K562 (cell line): Measurements from ENCODE around the gene FOXD2. TPM values are rescaled to one million over a fixed set of nuclear protein-coding genes. Genes with fewer than 3 reads are reported as not detected.

Source experiments
- ARNT ChIP-seq, 2 experiments: fragments of 450-650 bp; IDR thresholded peaks; 2 replicates each; pipeline ENCODE4 v1.6.1; 2016; ENCODE audit warnings: mild to moderate bottlenecking in 1 of 2
- BRD9 ChIP-seq: fragments of 450-650 bp; IDR thresholded peaks from 2 replicates; pipeline ENCODE4 v1.6.1; 2018; ENCODE audit warnings: low read depth; ENCODE audit not compliant: partially characterized antibody
- CAMTA2 ChIP-seq: fragments of 250-450 bp; sonication (Bioruptor Pico); conservative IDR thresholded peaks from 2 replicates; pipeline ENCODE4 v1.5.1; 2022
- CBX1 ChIP-seq: sonication (generic); IDR thresholded peaks from 2 replicates; pipeline ENCODE4 v1.6.1; 2016; ENCODE audit warnings: antibody characterized with exemption, low read depth, mild to moderate bottlenecking
- CBX3 ChIP-seq, 2 experiments: IDR thresholded peaks; 1 replicate in 1 of 2; 2 replicates in 1 of 2; pipeline ENCODE4 v1.6.1; 2012; ENCODE audit warnings: inconsistent platforms in 2 of 2, low read length in 2 of 2, borderline replicate concordance in 1 of 2, control low read depth in 1 of 2
- DACH1 ChIP-seq: fragments of 450-650 bp; IDR thresholded peaks from 2 replicates; pipeline ENCODE4 v1.6.1; 2018; ENCODE audit not compliant: partially characterized antibody
- DPF2 ChIP-seq: fragments of 450-650 bp; IDR thresholded peaks from 2 replicates; pipeline ENCODE4 v1.6.1; 2016
- E2F3 ChIP-seq: fragments of 250-450 bp; sonication (Bioruptor Pico); IDR thresholded peaks from 2 replicates; pipeline ENCODE4 v1.4.0; 2020; ENCODE audit warnings: mild to moderate bottlenecking
- E4F1 ChIP-seq: fragments of 250-450 bp; sonication (Bioruptor Pico); IDR thresholded peaks from 2 replicates; pipeline ENCODE4 v1.5.0; 2021; ENCODE audit warnings: mild to moderate bottlenecking, borderline replicate concordance
- ELK3 ChIP-seq: fragments of 450-650 bp; formaldehyde crosslinking; IDR thresholded peaks from 2 replicates; pipeline ENCODE4 v1.4.0; 2020; ENCODE audit warnings: mild to moderate bottlenecking
- ESRRA ChIP-seq: fragments of 450-650 bp; IDR thresholded peaks from 2 replicates; pipeline ENCODE4 v1.6.1; 2014; ENCODE audit warnings: low read depth, mild to moderate bottlenecking, moderate library complexity, borderline replicate concordance
- FOXK1 ChIP-seq: sonication (generic); formaldehyde crosslinking; IDR thresholded peaks from 2 replicates; pipeline ENCODE4 v1.8.0; 2022; ENCODE audit warnings: missing genetic modification reagents, mild to moderate bottlenecking, borderline replicate concordance
- FOXK2 ChIP-seq, 2 experiments: fragments of 450-650 bp; IDR thresholded peaks in 1 of 2; conservative IDR thresholded peaks in 1 of 2; 2 replicates each; pipeline ENCODE4 v1.6.1; 2016; ENCODE audit warnings: low read depth in 2 of 2, mild to moderate bottlenecking in 1 of 2
- HMG20B ChIP-seq: fragments of 250-450 bp; sonication (Bioruptor Pico); IDR thresholded peaks from 2 replicates; pipeline ENCODE4 v1.5.0; 2021; ENCODE audit warnings: mild to moderate bottlenecking
- KDM4B ChIP-seq, 2 experiments: fragments of 450-650 bp in 1 of 2; sonication (generic) in 1 of 2; IDR thresholded peaks; 2 replicates each; pipeline ENCODE4 v1.6.1; 2016 to 2017; ENCODE audit warnings: borderline replicate concordance in 2 of 2, antibody characterized with exemption in 1 of 2, low read depth in 1 of 2, mild to moderate bottlenecking in 1 of 2
- NR2C1 ChIP-seq, 2 experiments: fragments of 450-650 bp; IDR thresholded peaks; 2 replicates each; pipeline ENCODE4 v1.6.1; 2017; ENCODE audit warnings: mild to moderate bottlenecking in 2 of 2, antibody characterized with exemption in 1 of 2, inconsistent platforms in 1 of 2, missing compliant biosample characterization in 1 of 2, missing genetic modification characterization in 1 of 2
- SMAD1 ChIP-seq: fragments of 150-350 bp; IDR thresholded peaks from 2 replicates; pipeline ENCODE4 v1.6.1; 2014; ENCODE audit warnings: low read length, low read depth; ENCODE audit not compliant: partially characterized antibody
- TEAD2 ChIP-seq: fragments of 450-650 bp; IDR thresholded peaks from 2 replicates; pipeline ENCODE4 v1.6.1; 2016; ENCODE audit warnings: missing genetic modification characterization, control low read depth, missing compliant biosample characterization
- THAP12 ChIP-seq: fragments of 250-450 bp; sonication (Bioruptor Pico); IDR thresholded peaks from 2 replicates; pipeline ENCODE4 v1.9.0; 2021; ENCODE audit warnings: mild to moderate bottlenecking, inconsistent platforms
- ZBTB34 ChIP-seq: fragments of 250-450 bp; sonication (Bioruptor Pico); IDR thresholded peaks from 2 replicates; pipeline ENCODE4 v1.8.0; 2021; ENCODE audit warnings: mild to moderate bottlenecking, moderate library complexity
- ZEB2 ChIP-seq: fragments of 450-650 bp; IDR thresholded peaks from 2 replicates; pipeline ENCODE4 v1.6.1; 2016
- polyA plus RNA-seq, 8 experiments: library from polyadenylated mRNA; depleted of rRNA in 4 of 8; stranded (reverse) in 5 of 8; unstranded in 3 of 8; fragments of >200 nt; fragmentation: Nextera tagmentation in 2 of 8; fragmentation: Illumina TruSeq in 1 of 8; extraction: Ambion mirVana in 2 of 8; extraction: Trizol in 1 of 8; gene quantifications; 2 replicates each; pipeline versions ENCODE4 v1.2.1 to v1.2.3, GENCODE V29; 2011 to 2014; ENCODE audit warnings: inconsistent platforms in 1 of 8, missing spikeins in 1 of 8
- total RNA-seq, 7 experiments: library from RNA; depleted of rRNA in 6 of 7; stranded (reverse); fragments of >200 nt in 6 of 7; fragmentation: Illumina TruSeq in 2 of 7; extraction: Trizol in 2 of 7; gene quantifications; 2 replicates each; pipeline versions ENCODE4 v1.2.1 to v1.2.3, GENCODE V29; 2011 to 2021; ENCODE audit warnings: low replicate concordance in 1 of 7

Gene FOXD2
- total and polyA plus RNA-seq, 9 of the 15 experiments (the other 6 are each of a cell fraction or from before 2014, with no cell fraction given) = 0.06 to 1.2 (median 0.22) TPM

- TF ChIP-seq E4F1 (CRISPR knock-in tag) = no peak
- no peak for TF ChIP-seq FOXK2 (conservative IDR thresholded peaks at IDR 0.05 in 1 of 2, IDR thresholded peaks at IDR 0.05 in 1 of 2; ENCODE audit: low read depth in 2 of 2)
- TF ChIP-seq ZEB2 = peak; percentile 65; the same call in 1 of the 2 replicates
- no peak for TF ChIP-seq ELK3 (CRISPR knock-in tag)
- no peak for TF ChIP-seq ARNT (IDR thresholded peaks at IDR 0.05)
- TF ChIP-seq CAMTA2 = no peak
- TF ChIP-seq BRD9 = no peak
- no peak for TF ChIP-seq NR2C1 (IDR thresholded peaks at IDR 0.05)
- TF ChIP-seq NR2C1 (tag; IDR thresholded peaks at IDR 0.05) = no peak
- TF ChIP-seq SMAD1 = no peak
- no peak for TF ChIP-seq TEAD2
- TF ChIP-seq CBX1 = peak; percentile 41; the same call in 1 of the 2 replicates
- TF ChIP-seq DACH1 = no peak
- TF ChIP-seq KDM4B (IDR thresholded peaks at IDR 0.05; ENCODE audit: borderline replicate concordance in 2 of 2, low read depth in 1 of 2) = peak in 1 of 2 experiments; percentile 83; a peak in 1 of 4 replicates
- TF ChIP-seq THAP12 (CRISPR knock-in tag) = no peak
- TF ChIP-seq ZBTB34 (CRISPR knock-in tag) = no peak
- TF ChIP-seq FOXK1 (CRISPR knock-in tag) = no peak
- no peak; the same call in 1 of the 2 replicates for TF ChIP-seq E2F3 (CRISPR knock-in tag)
- TF ChIP-seq ESRRA = peak; percentile 63; the same call in 1 of the 2 replicates
- TF ChIP-seq CBX3 (IDR thresholded peaks at IDR 0.05; ENCODE audit: borderline replicate concordance in 1 of 2, low read length in 2 of 2) = no peak
- no peak for TF ChIP-seq HMG20B (CRISPR knock-in tag)
- TF ChIP-seq DPF2 = no peak; the same call in 1 of the 2 replicates
Observed at GRCh38 chr1:47437447-47438164, at the start of gene FOXD2 (continued).
